HCT116 (cell line): ENCODE data around the gene FEZF1. TPM values are rescaled to one million over a fixed set of nuclear protein-coding genes. Genes with fewer than 3 reads are reported as not detected.

Experiments used
- ATAC-seq: fragments of 200-7000 bp; cut with Tn5 transposase; 2 replicates; pipeline ENCODE4 v1.9.1; 2020; ENCODE audit warnings: mild to moderate bottlenecking, moderate library complexity
- BruUV-seq: library from RNA; stranded (reverse); fragments of 400-500 nt; replicated peaks from 2 replicates; lab custom pipeline; 2021; lab: Mats Ljungman, UMichigan
- CTCF ChIA-PET: fragments of 300-600 bp; sonication (Branson Sonifier 250); formaldehyde crosslinking; loops from one replicate; lab custom pipeline; 2021; ENCODE audit warnings: antibody characterized with exemption; lab: Charles Lee
- POLR2A ChIA-PET: fragments of 300-600, 350-600 bp; sonication (Branson Sonifier 250); formaldehyde crosslinking; loops from one replicate; lab custom pipeline; 2021; ENCODE audit warnings: antibody characterized with exemption; lab: Charles Lee
- RAD21 ChIA-PET, 2 experiments: fragments of 300-600 bp; sonication (Branson Sonifier 250); formaldehyde crosslinking; loops; one replicate each; lab custom pipeline; 2023; ENCODE audit warnings: low total read pairs in 2 of 2; ENCODE audit not compliant: uncharacterized antibody in 2 of 2, unreplicated experiment in 2 of 2, low non-redundant PET in 1 of 2; lab: Charles Lee
- DNase-seq: peaks from one replicate; pipeline ENCODE4 v3.0.0-alpha.2; 2010; ENCODE audit warnings: low read depth, low spot score
- H2AFZ ChIP-seq: fragments of 200-600 bp; shearing (Covaris generic), sonication (generic); 2 replicates; pipeline ENCODE4 v1.6.1; 2017; ENCODE audit warnings: low read depth, mixed run types, mixed read lengths, antibody characterized with exemption, low read length; ENCODE audit not compliant: poor library complexity, severe bottlenecking
- H3K27ac ChIP-seq: 2 replicates; pipeline ENCODE4 v1.5.1; 2012; ENCODE audit warnings: low read depth, low read length
- H3K27me3 ChIP-seq: fragments of 200-600 bp; sonication (generic); 2 replicates; pipeline ENCODE4 v1.6.1; 2016; ENCODE audit warnings: mixed run types, low read length, mixed read lengths; ENCODE audit not compliant: insufficient read depth
- H3K36me3 ChIP-seq, 2 experiments: fragments of 200-500 bp in 1 of 2; fragments of 200-600 bp in 1 of 2; sonication (Bioruptor generic) in 1 of 2; sonication (generic) in 1 of 2; 2 replicates each; pipeline versions ENCODE4 v1.5.1 to v1.6.1; 2014 to 2016; ENCODE audit warnings: low read length in 2 of 2, inconsistent platforms in 1 of 2, mixed read lengths in 1 of 2, mixed run types in 1 of 2; ENCODE audit not compliant: insufficient read depth in 2 of 2, control insufficient read depth in 1 of 2
- H3K4me1 ChIP-seq, 2 experiments: fragments of 200-600 bp in 1 of 2; sonication (generic) in 1 of 2; 2 replicates each; pipeline versions ENCODE4 v1.5.1 to v1.6.1; 2012 to 2017; ENCODE audit warnings: low read length in 2 of 2, inconsistent platforms in 1 of 2, mild to moderate bottlenecking in 1 of 2, mixed read lengths in 1 of 2, mixed run types in 1 of 2, moderate library complexity in 1 of 2; ENCODE audit not compliant: insufficient read depth in 2 of 2, control insufficient read depth in 1 of 2
- H3K4me2 ChIP-seq: fragments of 200-600 bp; sonication (generic); 2 replicates; pipeline ENCODE4 v1.6.1; 2017; ENCODE audit warnings: mixed run types, low read length, mixed read lengths
- H3K4me3 ChIP-seq, 2 experiments: fragments of 200-600 bp in 1 of 2; sonication (generic) in 1 of 2; replicated peaks in 1 of 2; 2 replicates each; pipeline ENCODE4 v1.5.1; 2011 to 2016; ENCODE audit warnings: low read length in 2 of 2, control low read depth in 1 of 2, low read depth in 1 of 2, mild to moderate bottlenecking in 1 of 2, mixed read lengths in 1 of 2, mixed run types in 1 of 2
- H3K79me2 ChIP-seq: fragments of 200-600 bp; sonication (generic); 2 replicates; pipeline ENCODE4 v1.6.1; 2017; ENCODE audit warnings: mild to moderate bottlenecking, mixed run types, low read length, moderate library complexity, mixed read lengths; ENCODE audit not compliant: insufficient read depth
- H3K9ac ChIP-seq: fragments of 200-600 bp; sonication (generic); 2 replicates; pipeline ENCODE4 v1.6.1; 2016; ENCODE audit warnings: low read length, mixed read lengths
- H3K9me2 ChIP-seq: fragments of 200-600 bp; sonication (generic), shearing (Covaris generic); 2 replicates; pipeline ENCODE4 v1.6.1; 2017; ENCODE audit warnings: mixed run types, mild to moderate bottlenecking, moderate library complexity; ENCODE audit not compliant: insufficient read depth
- H3K9me3 ChIP-seq, 2 experiments: fragments of 200-500 bp in 1 of 2; fragments of 200-600 bp in 1 of 2; sonication (Bioruptor generic) in 1 of 2; sonication (generic) in 1 of 2; 2 replicates each; pipeline ENCODE4 v1.6.1; 2014 to 2017; ENCODE audit warnings: low read length in 2 of 2, mixed read lengths in 2 of 2, inconsistent platforms in 1 of 2, low read depth in 1 of 2, mild to moderate bottlenecking in 1 of 2, mixed run types in 1 of 2, moderate library complexity in 1 of 2; ENCODE audit not compliant: control insufficient read depth in 1 of 2, insufficient read depth in 1 of 2
- H4K20me1 ChIP-seq: fragments of 200-600 bp; sonication (generic), shearing (Covaris generic); 2 replicates; pipeline ENCODE4 v1.6.1; 2017; ENCODE audit warnings: mixed run types, mild to moderate bottlenecking, moderate library complexity; ENCODE audit not compliant: insufficient read depth
- EZH2 ChIP-seq: fragments of 200-600 bp; sonication (generic); IDR thresholded peaks from 2 replicates; pipeline ENCODE4 v1.6.1; 2017; ENCODE audit warnings: antibody characterized with exemption, mixed run types
- JUND ChIP-seq: IDR thresholded peaks from 2 replicates; pipeline ENCODE4 v1.6.1; 2012
- MAX ChIP-seq: IDR thresholded peaks from 2 replicates; pipeline ENCODE4 v1.6.1; 2012
- RAD21 ChIP-seq: IDR thresholded peaks from 2 replicates; pipeline ENCODE4 v1.6.1; 2012; ENCODE audit warnings: low read depth, mild to moderate bottlenecking
- SIN3A ChIP-seq: IDR thresholded peaks from 2 replicates; pipeline ENCODE4 v1.6.1; 2012; ENCODE audit warnings: low read depth
- SP1 ChIP-seq: IDR thresholded peaks from 2 replicates; pipeline ENCODE4 v1.6.1; 2012; ENCODE audit warnings: low read depth
- ZFX ChIP-seq: fragments of 450-650 bp; IDR thresholded peaks from 2 replicates; pipeline ENCODE4 v1.6.1; 2017
- ZNF274 ChIP-seq: fragments of 200-500 bp; sonication (Bioruptor generic); IDR thresholded peaks from 2 replicates; pipeline ENCODE4 v1.6.1; 2014; ENCODE audit warnings: mild to moderate bottlenecking, low read depth, low read length, inconsistent platforms
- intact Hi-C: fragments of 100-400 bp; cut with micrococcal nuclease; formaldehyde crosslinking; loops from 2 replicates; pipeline ENCODE4 v1.10.0; 2022
- total RNA-seq: library from RNA; stranded (reverse); gene quantifications from one replicate; pipeline ENCODE4 v1.2.1, GENCODE V29; 2021; ENCODE audit not compliant: unreplicated experiment

Gene FEZF1
- total RNA-seq, 1 experiment from 2014 or later: 0.37 TPM

DNA sequence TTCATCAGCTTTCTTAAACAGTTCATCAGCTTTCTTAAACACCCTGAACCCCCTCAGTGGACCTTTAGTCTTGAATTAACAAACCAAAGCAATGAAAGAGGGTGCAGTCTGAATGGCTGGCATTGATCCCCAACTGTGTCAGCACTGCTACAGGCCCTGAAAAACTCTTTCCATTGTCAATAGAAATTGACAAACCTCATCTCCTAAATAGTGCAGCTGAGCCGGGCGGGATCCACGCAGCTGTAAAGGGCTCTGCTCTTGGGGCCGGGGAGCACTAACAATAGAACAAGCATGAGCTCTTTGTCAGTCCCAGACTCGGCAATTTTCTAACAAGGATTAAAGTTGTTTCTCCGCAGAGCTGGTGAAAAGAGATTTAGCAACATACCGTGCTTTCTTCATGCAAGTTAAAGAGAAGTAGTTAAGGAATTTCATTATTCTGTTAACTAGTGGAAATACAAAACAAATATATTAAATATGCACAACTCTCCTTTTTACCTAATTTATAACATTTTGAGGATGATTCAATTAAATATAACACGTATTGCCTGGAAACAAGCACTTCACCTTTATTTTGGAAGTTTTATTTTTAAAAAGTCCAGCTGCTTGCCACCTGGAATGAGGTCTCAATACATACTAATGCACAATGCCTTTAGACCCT is 24.7 kb upstream of the FEZF1 start (continued):
- no peak for TF ChIP-seq SP1
- TF ChIP-seq JUND: no peak
- no peak for TF ChIP-seq ZFX

GRCh38 chr7:122327969-122328368 is 23.4 kb upstream of the FEZF1 start:
- TF ChIP-seq EZH2 (no peak), MAX (no peak), ZNF274 (no peak), RAD21 (no peak), SIN3A (no peak)
- ChIA-PET POLR2A (no interaction called here), RAD21 (no interaction called here), CTCF (no interaction called here)
- Histone ChIP-seq H3K27me3 (no peaks in the 10 kb centered on the region), H3K36me3 (no peaks in the 10 kb centered on the region), H3K4me1 (no peaks in the 10 kb centered on the region), H3K4me2 (no peak overlapping the region), H3K27ac (no peak overlapping the region), H4K20me1 (no peaks in the 10 kb centered on the region; the same call in 1 of the 2 replicates), H3K9ac (no peak overlapping the region), H3K79me2 (no peaks in the 10 kb centered on the region), H3K9me2 (no peaks in the 10 kb centered on the region), H3K9me3 (no peaks in the 10 kb centered on the region), H3K4me3 (no peak overlapping the region), H2AFZ (no peak overlapping the region)
- no peak for ATAC-seq
- BruUV-seq: no TSS peak
- intact Hi-C loops: no loop called here
- DNase-seq: no peak
